ENCODE data around the gene BRD3.

GRCh38 chr9:133991964-133992779, 75.7 kb downstream of the BRD3 start, which contains the start of gene VAV2:
- TF ChIP-seq CHD4 (IDR thresholded peaks at IDR 0.05; ENCODE audit: borderline replicate concordance), result no peak
- TF ChIP-seq PBX3 (IDR thresholded peaks at IDR 0.05), result peak; percentile 26; the same call in 1 of the 2 replicates

All from A549 (cell line).